ENCODE measurements around the gene CCDC97. TPM values are rescaled to one million over a fixed set of nuclear protein-coding genes. Genes with fewer than 3 reads are reported as not detected.
A peak's percentile ranks its signal among the peaks of the same experiment; 100 is the strongest.

CCDC97 gene
- total RNA-seq, 1 donor from 2014 or later: 6.4 TPM

DNA sequence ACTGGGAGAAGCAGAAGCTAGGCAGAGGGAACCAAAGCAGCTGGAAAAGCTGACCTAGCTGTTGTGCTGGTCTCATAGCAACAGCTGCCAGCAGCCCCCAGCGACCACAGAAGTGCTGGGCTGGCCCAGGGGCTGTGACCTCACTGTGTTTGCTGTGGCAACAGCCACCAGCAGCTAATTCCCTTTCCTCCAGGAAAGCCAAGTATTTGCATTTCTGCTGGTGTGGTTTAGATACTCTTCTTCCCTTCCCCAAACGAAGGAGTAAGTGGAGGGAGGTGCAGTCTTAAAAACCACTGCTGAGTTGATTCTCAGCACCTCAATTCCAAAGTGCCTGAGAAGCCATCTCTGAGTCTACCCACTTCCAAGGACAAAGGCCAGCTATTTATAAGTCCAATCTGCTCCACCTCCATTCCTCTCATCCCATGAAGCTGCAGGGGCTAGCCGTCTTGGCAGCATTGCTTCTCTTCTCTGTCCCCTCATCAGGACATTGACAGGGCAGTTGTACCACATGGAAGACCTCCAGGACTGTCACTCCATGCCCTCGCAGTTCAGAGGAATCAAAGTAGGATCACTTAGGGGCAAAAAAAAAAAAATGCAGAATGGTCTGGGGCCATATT lies 11.5 kb upstream of the CCDC97 start:
- DNase-seq: no peak

DNA sequence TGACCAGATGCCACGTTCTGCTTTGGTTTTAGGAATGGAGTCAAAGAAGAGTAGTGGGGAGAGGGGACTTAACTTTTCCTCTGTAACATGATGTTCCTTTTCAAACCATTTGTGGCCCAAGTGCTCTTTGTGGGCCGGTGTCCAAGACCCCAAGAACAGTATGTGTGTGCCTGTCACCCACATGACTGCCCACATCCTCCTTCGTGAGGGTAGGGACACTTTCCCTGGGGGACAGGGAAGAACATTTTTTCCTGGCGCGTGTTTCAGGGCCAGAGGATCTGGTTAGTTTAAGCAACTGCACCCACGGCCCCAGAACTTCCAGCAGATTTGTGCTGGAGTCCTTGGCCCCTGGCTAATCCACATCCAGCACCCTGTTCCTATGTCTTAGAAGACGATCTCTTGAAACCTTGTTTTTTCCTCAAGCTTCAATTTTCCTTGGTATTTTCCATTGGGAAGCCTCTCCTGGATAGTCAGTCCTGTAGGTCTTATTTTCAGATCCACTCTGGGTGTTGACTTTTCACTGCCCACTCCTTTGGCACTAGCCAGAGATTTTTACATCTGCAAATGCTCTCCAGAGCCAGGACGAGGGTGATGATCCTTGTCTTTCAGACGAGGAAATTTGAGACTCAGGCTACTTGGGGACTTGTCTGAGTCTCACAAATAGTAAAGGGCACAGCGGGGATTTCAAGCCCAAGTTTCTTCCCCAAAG lies 10.8 kb upstream of the CCDC97 start:
- DNase-seq: no peak

DNA sequence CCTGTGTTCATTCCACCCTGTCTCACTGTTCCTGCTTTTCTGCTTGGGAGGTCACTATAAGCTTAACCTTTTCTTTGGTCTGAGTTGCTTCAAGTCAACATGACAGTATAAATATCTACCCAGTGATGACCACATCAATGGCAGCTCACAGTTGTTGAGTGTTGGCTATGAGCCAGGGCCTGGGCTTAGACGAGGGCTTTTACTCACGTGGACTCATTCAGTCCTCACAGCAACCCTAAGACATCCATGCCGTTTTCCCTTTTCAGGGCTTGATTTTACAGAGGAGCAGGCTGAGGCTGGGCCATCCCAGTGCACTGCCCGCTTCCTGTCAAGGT lies 10.2 kb upstream of the CCDC97 start:
- no peak for DNase-seq

DNA sequence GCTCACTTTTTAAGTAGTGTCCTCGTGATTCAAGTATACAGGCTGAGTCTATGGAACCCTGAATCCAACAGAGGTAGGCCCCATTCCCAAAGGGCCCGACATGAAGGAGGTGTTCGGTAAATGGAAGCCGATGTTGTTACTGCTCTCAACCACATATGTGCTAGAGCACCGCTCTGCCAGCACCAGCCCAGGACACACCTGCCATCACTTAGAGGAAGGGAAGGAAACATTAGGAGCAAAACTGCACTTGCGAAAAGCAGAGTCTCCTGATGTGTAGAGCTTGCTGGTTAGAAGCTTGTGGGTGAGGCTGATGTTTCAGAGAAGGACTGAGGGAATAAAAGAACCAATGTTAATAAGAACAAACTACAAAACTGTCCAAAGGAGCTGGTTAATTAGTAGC lies 9.4 kb upstream of the CCDC97 start:
- DNase-seq: no peak

DNA sequence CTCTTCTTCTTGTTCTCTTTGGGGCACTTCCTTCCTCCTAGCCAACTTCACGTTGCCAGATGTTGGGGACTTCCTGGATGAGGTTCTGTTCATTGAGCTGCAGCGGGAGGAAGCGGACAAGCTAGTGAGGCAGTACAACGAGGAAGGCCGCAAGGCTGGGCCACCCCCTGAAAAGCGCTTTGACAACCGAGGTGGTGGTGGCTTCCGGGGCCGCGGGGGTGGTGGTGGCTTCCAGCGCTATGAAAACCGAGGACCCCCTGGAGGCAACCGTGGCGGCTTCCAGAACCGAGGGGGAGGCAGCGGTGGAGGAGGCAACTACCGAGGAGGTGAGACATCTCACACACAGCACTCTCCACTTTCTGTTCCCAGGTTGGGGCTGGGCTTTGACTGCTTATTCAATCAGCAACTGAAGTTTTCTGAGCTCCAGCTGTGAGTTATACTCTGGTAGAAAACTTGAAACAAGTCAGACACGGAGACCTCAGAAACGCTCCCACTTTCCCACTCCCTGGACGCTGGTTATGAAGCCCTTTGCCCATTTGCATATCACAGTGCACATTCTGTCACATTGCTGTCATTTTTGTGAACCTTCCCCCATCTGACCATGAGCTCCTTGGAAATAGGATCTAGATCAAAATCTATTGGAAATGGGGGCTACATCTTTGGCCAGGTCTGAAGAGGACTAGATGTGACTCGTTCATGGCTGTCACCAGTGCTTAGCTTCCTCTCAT lies 7.2 kb upstream of the CCDC97 start:
- DNase-seq: no peak

DNA sequence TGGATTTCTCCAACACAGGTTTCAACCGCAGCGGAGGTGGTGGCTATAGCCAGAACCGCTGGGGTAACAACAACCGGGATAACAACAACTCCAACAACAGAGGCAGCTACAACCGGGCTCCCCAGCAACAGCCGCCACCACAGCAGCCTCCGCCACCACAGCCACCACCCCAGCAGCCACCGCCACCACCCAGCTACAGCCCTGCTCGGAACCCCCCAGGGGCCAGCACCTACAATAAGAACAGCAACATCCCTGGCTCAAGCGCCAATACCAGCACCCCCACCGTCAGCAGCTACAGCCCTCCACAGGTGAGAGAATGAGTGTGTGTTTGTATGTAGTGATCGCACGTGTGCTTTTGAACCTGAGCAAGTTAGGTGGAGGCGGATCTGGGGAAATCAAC lies 6.0 kb upstream of the CCDC97 start:
- no peak for DNase-seq

DNA sequence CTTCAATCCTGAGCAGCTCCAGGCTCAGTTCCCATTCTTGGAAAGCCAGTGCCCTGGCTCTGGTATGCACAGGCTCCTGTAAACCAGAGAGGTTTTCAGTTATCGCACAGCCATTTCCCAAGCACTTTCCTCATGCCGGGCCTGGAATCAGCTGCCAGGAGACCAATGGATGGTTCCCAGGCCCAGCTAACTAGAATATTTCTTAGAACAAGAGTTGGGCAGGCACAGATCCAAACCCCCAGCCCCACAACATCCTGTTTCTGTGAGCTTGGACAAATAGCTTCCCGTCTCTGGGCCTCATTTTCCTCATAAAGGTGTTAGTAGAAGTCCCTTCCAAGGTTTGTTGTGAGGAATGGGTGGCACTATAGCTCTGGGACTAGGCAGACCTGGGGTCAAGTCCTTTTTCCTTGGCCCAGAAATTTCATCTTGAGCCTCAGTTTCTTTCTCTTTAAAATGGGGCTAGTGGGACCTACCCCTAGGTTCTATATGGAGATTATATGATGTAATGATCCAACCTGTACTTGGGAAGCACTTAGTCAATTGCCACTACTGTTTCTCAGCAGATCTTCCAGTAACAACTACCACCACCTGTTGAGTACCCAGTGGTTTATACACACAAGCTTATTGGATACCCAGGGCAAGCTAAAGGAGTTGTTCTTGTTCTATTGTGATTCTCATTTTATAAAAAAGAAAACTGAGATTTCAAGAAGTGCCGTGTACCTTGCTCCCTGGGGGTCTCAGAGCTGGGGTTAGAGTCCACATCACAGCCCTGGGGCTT lies 5.1 kb upstream of the CCDC97 start:
- no peak for DNase-seq

DNA sequence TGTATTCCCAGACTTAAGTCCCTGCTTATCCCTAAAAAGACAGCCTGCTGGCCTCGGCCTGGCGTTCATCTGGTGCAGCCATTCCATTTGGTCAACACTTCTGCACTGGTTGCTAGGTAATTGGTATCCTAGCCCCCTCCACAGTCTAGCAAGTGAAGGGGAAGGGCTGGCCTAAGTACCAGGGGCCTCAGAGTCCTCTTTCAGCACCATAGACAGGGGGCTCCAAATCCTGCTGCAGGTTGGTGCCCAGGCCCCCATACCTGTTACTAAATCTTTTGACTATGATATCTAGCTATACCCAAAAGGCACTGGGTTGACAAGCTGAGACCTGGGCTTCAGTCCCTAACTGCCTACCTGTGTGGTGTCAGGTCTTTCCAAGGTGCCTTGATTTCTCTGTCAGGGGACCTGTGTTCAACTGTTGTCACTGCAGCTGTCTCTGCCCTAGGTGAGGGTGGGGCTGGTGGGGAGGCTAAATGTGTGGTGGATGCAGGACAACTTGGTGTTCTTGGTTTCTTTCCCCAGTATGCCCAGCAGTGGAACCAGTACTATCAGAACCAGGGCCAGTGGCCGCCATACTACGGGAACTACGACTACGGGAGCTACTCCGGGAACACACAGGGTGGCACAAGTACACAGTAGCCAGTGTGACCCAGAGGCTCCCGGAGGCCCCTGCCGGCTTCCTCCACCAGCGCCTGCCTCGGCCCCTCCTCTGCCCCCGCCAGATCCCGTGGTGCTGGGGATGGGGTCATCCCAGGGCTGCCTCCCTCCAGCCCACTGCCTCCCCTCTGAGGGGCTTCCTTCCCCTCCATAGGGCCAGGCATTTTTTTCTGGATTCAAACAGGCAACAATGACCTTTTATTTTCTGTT lies 3.8 kb upstream of the CCDC97 start:
- DNase-seq: no peak

DNA sequence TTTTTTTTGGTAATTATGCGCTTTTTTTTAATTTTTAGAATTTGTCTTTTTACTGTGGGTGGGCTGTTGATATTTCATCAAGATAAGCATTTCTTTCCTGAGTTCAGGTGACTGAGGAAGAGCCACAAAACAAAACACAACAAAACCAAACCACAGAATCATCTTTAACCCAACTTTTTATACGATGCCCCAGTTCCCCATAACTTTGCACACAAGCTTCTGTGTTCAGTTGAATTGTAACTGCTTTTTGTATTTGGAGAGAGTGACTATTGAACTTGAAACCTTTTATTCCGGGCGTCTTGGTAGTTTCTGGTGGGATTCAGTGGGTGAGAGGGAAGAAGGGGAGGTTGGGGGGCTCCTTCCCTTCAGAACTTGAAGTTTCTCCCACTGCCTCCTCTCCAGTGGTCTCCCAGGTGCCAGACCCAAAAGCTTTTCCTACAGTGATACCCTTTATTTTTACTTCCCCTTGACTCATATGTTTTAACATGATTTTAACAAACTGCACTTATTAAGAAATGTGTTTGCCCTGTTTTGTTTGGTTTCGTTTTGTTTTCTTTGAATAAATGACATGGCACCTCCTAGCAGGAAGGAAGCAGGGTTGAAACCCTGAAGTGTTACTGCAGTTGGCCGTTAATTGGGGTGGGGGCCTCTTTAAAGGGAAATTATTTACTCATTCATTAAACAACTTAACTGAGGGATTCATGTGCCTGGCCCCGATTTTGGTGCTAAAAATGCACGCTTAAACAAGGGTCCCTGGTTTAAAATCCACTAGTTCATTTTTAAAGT lies 2.7 kb upstream of the CCDC97 start:
- DNase-seq: no peak

DNA sequence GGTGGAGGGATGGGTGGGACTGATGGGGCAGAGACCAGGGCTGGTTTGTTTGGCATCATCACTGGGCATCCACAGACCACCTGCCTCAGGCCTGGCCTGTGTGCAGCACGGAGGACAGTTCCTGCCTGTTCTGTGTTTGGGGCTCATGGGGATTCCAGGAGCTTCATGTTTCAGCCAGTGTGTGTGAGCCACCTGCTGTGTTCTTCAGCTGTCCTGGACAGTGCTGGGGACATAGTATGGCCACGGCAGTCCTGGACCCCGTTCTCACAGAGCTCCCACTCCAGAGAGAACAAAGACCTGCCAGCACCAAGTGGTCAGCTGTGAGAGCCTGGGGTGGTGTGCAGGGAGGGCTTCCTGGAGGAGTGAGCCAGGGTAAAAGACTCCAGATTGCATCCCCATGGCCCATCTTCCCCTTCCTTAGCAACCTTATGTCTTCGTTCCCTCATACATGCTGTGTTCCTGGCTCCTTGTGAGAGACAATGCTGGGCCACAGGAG lies 2.0 kb upstream of the CCDC97 start:
- no peak for DNase-seq

DNA sequence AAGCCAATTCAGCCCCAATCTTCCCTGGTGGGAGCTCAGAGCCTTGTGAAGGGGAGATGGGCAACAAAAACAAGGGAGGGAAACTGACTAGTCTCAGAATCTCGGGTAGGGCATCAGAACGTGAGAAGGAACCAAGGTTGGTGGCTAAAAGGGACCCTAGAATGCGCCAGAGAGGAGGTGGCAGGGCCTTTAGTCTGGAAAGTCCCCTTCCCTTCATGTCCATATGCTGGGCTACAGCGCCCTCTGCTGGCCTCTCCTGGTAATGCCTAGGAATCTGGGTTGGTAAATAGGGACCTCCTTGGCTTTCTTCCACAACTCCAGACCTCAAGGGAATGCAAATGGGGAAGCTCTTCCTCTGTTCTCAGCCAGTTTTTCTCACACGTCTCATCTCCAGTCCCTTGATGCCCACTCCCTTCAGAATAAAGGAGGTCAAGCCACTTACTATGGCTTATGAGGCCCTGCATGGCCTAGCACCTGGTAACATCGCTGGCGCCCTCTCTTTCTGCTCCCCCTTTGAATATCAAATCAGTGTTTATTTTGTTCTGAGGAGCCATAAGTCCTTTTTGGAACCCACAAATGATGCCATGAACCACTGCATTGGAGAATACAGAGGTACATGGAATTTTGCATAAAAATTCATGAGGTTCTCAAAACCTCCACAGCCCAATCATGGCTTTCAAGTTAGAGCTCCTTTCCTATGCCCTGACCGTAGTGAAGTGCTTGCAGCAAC lies 1.4 kb upstream of the CCDC97 start:
- peak; percentile 74 for DNase-seq

DNA sequence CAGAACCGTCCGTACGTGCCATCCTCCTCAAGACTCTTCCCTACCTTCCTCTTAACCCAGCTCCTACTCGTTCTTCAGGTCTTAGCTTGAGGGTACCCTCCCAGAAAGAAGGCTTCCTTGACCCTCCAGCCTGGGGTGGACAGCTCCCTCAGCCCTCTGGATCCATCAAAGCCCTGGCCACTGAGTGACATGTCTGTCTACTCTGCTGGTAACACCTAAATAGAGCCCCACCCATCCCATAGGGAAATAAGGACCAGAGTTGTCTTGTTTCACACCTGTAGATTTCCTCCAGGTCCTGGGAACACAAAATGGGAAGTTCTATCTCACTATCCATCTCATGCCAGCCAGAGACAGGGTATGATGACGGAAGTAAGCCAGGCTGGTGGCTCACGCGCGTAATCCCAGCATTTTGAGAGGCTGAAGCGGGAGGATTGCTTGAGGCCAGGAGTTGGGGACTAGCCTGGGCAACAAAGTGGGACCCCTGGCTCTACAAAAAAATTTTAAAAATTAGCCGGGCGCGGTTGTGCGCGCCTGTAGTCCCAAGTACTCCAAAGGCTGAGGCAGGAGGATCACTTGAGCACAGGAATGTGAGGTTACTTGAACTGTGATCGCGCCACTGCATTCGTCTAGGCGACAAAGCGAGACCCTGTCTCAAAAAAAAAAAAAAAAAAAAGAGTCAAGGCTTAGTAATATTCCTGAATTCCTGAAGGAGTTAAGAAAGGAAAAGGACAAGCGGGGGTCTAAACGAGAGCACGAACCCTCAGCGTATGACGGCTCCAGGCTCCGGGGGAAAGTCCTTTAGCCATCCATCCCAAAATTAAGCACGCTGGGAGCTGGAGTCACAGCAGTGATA lies 566 bp upstream of the CCDC97 start:
- DNase-seq: no peak

DNA sequence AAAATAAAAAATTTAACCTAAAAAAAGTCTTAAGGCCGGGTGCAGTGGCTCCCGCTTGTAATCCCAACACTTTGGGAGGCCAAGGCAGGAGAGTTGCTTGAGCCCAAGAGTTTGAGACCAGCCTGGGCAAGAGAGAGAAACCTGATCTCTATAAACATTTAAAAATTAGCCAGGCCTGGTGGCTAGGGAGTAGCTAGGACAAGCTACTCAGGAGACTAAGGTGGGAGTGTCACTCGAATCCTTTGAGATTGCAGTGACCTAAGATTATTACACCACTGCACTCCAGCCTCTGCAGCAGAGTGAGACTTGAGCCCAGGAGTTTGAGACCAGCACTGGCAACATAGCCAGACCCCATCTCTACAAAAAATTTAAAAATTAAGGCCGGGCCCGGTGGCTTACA lies 1.1 kb downstream of the CCDC97 start:
- DNase-seq: no peak

DNA sequence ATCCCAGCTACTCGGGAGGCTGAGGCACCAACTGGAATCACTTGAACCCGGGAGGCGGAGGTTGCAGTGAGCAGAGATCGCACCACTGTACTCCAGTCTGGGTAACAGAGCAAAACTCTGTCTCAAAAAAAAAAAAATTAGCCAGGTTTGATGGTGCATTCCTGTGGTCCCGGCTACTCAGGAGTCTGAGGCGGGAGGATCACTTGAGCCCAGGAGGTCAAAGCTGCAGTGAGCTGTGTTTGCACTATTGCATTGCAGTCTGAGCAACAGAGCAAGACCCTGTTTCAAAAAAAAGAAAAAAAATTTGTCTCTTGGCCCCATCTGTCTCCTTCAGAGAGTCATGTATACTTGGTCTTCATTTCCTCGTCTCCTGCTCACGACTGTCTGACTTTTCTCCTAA lies 1.6 kb downstream of the CCDC97 start:
- no peak for DNase-seq

DNA sequence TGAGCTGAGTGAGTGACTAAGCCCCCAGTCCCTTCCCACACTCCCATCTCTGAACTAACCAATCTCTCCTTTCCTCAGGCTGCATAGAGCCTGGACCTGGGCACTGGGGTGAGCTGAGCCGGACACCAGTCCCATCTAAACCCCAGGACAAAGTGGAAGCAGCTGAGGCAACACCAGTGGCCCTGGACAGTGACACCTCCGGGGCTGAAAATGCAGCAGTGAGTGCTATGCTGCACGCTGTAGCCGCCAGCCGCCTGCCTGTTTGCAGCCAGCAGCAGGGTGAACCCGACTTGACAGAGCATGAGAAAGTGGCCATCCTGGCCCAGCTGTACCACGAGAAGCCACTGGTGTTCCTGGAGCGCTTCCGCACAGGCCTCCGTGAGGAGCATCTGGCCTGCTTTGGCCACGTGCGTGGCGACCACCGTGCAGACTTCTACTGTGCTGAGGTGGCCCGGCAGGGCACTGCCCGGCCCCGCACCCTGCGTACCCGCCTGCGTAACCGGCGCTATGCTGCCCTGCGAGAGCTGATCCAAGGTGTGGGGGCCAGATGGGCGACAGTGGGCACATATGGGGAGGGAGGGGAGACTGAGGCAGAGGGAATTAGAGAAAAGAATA lies 6.4 kb downstream of the CCDC97 start:
- DNase-seq: no peak

DNA sequence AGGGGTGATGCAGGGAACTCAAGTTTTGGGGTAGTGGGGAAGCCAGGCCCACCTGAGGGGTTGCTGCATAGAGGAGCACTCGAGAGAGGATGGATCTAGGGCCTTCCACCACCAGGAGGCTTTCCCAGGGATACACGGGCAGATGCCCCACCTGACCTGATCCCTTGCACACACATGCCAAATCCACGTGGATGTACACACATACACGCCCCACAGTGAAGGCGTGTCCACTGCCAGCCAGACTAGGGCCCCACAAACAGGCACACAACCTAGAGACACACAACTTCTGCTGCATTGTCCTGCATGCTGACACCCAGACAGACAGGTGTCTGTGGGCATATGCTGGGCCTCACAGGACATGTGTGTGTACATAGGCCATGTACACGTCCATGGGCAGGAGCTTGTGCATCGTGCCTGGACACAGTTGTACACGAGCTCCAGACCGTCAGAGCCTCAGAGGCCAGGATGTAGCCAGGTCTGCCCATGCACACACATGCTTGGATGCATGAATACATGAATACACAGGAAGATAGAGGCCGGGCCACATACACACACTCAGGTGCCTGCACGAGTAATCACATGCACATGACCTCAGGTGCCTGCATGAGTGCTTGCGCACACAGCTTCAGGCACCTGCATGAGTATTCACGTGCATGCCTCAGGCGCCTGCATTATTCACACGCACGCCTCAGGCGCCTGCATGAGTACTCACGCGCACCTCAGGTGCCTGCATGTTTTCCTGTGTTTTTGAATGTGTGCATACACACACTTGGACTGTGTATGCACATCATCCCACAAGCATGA lies 8.9 kb downstream of the CCDC97 start:
- DNase-seq: no peak

DNA sequence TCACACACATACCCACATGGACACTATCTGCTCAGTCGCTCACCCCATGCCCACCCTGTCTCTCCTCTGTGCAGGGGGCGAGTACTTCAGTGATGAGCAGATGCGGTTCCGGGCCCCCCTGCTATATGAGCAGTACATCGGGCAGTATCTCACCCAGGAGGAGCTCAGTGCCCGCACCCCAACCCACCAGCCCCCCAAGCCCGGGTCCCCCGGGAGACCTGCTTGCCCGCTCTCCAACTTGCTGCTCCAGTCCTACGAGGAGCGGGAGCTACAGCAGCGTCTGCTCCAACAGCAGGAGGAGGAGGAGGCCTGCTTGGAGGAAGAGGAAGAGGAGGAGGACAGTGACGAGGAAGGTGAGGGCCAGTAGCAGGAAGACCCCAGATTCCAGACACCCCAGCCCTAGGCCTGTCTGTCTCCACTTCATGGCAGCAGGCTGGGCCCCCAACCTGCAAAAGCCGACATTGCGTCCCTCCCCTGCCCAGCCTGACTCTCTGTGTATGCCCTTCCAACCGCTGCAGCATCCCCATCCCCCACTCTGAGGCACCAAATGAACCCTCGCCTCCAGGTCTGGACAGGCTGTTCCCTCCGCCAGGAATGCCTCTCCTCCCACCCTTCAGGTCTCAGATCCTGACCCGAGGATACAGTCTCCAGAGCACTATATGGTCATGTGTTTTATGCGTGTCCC lies 9.7 kb downstream of the CCDC97 start:
- no peak for DNase-seq

DNA sequence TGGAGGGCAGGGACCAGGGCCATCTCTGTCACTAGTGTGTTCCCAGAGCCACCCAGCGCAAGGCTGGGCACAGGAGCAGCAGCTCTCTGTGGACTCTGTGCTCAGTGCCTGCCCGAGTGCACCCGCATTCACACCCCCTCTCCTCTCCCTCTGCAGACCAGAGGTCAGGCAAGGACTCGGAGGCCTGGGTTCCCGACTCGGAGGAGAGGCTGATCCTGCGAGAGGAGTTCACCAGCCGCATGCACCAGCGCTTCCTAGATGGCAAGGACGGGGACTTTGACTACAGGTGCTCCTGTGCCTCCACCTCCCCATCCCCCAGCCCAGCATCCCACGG lies 10.2 kb downstream of the CCDC97 start:
- no peak for DNase-seq

Measured in occipital lobe (tissue), 2 donors.